ENCODE measurements around the gene ADORA1. TPM values are rescaled to one million over a fixed set of nuclear protein-coding genes. Genes with fewer than 3 reads are reported as not detected.

ADORA1 gene
- total RNA-seq, 2 experiments from 2014 or later = not detected

DNA sequence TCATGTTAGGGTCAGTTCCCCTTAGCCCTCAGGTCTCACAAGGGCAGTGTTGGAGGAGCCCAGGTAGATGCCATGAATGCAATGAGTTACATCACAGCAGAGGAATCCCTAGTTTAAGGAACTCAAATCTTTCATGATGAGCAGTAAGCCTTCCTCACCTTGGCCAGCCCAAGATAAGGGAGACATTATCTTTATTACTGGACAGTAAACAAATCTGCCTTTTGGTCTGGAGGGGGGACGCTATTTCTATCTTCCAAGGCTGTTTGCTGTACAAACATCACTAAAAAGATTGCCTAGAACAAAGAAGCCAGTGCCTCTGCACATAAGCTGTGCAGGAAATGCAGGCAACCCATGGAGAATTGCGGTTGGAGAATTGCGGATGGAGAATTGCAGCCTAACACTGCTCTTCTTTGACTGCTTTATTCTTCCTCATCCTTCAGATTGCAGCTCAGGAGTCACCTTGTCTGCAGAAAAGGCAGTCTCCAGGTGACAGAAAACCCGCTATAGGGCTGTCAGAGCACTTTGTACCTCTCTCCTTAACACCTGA is 61.2 kb downstream of the ADORA1 start:
- no peaks in the 10 kb centered on the region for H3K4me1 Mint-ChIP-seq
- H3K36me3 Mint-ChIP-seq (ENCODE audit: low read depth) = no peaks in the 10 kb centered on the region
- peaks cover 2% of the 10 kb centered on the region for H3K27me3 Mint-ChIP-seq
- POLR2A ChIA-PET = no interaction called here
- DNase-seq = no peak
- CTCF ChIA-PET = no interaction called here
- H3K27ac Mint-ChIP-seq = no peak overlapping the region
- no peak overlapping the region for H3K4me3 Mint-ChIP-seq
- H3K9me3 Mint-ChIP-seq = no peaks in the 10 kb centered on the region

DNA sequence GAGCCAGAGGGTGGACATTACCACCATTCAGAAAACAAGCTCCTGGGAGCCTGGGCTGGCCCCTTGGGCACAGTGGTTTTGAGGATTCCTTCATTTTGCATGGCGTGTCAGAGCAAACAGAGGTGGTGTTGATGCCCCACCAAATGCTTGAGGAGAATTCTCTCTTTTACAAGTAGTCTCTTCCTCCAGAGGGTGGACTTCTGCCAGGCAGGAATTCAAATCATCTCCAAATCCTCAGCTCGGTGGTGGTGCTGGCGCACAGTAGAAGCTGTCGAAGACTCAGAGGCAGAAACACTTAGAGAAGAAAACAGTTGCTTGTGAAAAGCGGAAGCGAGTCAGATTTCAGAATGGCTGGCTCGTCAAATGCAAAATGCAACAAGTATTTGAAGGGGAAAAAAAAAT is 62.4 kb downstream of the ADORA1 start:
- DNase-seq = no peak
- Mint-ChIP-seq H3K4me1 (no peaks in the 10 kb centered on the region), H3K4me3 (no peak overlapping the region), H3K27ac (no peak overlapping the region), H3K36me3 (ENCODE audit: low read depth) (no peaks in the 10 kb centered on the region), H3K9me3 (no peaks in the 10 kb centered on the region), H3K27me3 (peaks cover 2% of the 10 kb centered on the region)
- POLR2A ChIA-PET = no interaction called here
- CTCF ChIA-PET = no interaction called here

DNA sequence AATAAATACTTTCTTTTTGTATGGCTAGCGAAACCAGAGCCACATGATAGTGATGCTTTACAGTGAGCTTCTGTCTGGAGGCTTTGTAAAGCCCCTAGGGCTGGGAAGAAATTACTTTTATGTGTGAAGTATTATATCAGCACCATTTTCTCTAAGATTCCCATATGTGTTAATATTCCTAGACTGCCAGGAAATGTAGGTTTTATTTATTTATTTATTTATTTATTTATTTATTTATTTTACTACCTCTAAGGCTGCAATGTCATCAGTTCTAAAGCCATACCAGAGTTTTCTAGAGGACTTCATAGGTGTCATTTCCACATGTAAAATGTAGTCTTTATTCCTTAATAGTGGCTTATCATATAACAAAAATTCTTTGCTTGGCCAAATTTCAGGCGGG is 63.4 kb downstream of the ADORA1 start:
- Mint-ChIP-seq H3K9me3 (no peaks in the 10 kb centered on the region), H3K27me3 (peaks cover 2% of the 10 kb centered on the region), H3K27ac (no peak overlapping the region), H3K4me1 (no peaks in the 10 kb centered on the region), H3K4me3 (no peak overlapping the region), H3K36me3 (ENCODE audit: low read depth) (no peaks in the 10 kb centered on the region)
- CTCF ChIA-PET = no interaction called here
- POLR2A ChIA-PET = no interaction called here
- DNase-seq = no peak

DNA sequence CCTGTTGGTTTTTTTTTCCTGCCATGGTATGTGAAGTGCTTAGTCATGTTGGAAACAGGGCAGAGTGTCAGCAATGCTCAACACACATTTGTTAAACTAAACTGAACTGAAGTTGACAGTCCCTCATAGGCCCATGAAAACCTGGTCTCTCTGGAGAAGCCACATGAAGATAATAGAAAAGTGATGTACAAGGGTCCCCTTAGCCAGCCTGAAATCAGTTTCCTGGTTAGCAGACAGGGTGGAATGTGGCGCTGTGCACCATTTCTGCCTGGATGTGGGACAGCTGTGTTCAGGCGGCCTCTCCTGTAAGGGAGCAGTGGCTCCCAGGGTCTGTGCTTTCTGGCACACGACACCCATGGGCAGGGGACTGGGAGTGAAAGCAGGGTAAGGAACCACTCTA is 68.8 kb downstream of the ADORA1 start:
- POLR2A ChIA-PET = no interaction called here
- Mint-ChIP-seq H3K36me3 (ENCODE audit: low read depth) (no peaks in the 10 kb centered on the region), H3K4me1 (no peaks in the 10 kb centered on the region), H3K27me3 (peaks cover 14% of the 10 kb centered on the region), H3K27ac (no peak overlapping the region), H3K4me3 (no peak overlapping the region), H3K9me3 (no peaks in the 10 kb centered on the region)
- CTCF ChIA-PET = interaction anchor here (0.9 to 1.8 kb wide), 3 partner anchors 13 to 189 kb away, joined by 4 to 6 read pairs (median 4); no protein-coding TSS in a partner anchor
- DNase-seq = no peak

DNA sequence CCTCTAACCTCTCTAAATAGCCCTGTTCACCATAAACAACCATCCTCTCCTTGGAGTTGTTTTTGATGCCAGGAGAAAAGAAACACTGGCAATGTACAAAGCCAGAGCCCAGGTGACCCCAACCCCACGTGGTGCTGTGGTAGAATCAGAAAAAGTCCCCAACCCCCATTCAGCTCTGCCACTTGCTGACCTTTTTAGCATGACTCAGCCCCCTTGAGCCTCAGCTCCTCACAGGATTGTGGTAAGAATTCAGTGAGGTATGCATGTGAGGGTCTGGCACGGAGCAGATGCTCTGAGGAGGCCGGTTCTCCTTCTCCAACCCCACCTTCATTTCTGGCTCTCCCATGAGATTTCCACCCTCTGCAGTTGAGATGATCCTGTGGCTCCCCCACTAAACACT is 70.1 kb downstream of the ADORA1 start:
- no peaks in the 10 kb centered on the region for H3K4me1 Mint-ChIP-seq
- H3K4me3 Mint-ChIP-seq = no peak overlapping the region
- H3K9me3 Mint-ChIP-seq = no peaks in the 10 kb centered on the region
- ChIA-PET CTCF (interaction anchor here (0.6 to 1.8 kb wide), 2 partner anchors 17 to 80 kb away, joined by 3 to 4 read pairs; no protein-coding TSS in a partner anchor), POLR2A (no interaction called here)
- no peaks in the 10 kb centered on the region for H3K36me3 Mint-ChIP-seq (ENCODE audit: low read depth)
- no peak for DNase-seq
- H3K27ac Mint-ChIP-seq = no peak overlapping the region
- peaks cover 16% of the 10 kb centered on the region for H3K27me3 Mint-ChIP-seq

DNA sequence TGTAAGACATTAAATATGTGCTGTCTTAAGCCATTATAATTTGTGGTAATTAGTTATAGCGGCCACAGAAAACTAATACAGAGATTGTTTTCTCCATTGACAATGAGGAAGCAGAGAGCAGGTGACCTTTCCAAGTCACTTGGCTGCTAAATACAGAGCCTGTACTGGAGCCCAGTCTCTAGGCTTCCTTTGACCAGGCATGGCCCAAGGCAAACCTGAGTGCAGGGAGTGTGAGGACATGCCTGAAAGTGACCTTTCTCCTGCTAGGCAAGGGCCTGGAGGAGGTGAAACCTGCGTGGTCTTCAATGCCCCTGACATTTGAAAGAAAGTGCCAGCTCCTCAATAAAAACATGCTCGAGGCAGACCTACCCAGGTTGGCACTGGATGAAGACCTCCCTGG is 71.5 kb downstream of the ADORA1 start:
- H3K36me3 Mint-ChIP-seq (ENCODE audit: low read depth) = no peaks in the 10 kb centered on the region
- no peaks in the 10 kb centered on the region for H3K4me1 Mint-ChIP-seq
- no peak overlapping the region for H3K27ac Mint-ChIP-seq
- CTCF ChIA-PET = interaction anchor here (0.5 to 1.2 kb wide), 3 partner anchors 10 to 603 kb away, joined by 3 to 6 read pairs (median 4); no protein-coding TSS in a partner anchor
- H3K9me3 Mint-ChIP-seq = no peaks in the 10 kb centered on the region
- no peak overlapping the region for H3K4me3 Mint-ChIP-seq
- DNase-seq = no peak
- peaks cover 20% of the 10 kb centered on the region for H3K27me3 Mint-ChIP-seq
- POLR2A ChIA-PET = no interaction called here

DNA sequence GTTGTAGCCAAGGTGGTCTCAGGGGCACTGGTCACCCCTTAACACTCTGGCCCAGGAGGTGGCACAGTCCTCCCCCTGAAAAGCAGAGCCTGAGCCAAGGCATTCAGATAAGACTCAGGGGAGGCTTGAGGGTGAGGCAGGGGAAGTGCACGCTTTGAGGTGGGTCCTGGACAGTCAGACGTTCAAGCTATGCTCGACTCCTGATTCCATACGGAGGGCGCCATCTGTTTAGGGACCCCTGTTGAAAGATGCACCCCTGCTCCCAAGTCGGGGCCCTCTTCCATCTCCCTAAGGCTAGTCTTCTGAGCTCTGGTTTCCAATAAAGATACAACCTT is 71.9 kb downstream of the ADORA1 start:
- Mint-ChIP-seq H3K4me3 (no peak overlapping the region), H3K9me3 (no peaks in the 10 kb centered on the region), H3K27me3 (peaks cover 20% of the 10 kb centered on the region), H3K27ac (no peak overlapping the region), H3K4me1 (no peaks in the 10 kb centered on the region), H3K36me3 (ENCODE audit: low read depth) (no peaks in the 10 kb centered on the region)
- POLR2A ChIA-PET = no interaction called here
- CTCF ChIA-PET = interaction anchor here (0.5 to 1.2 kb wide), 3 partner anchors 17 to 721 kb away, joined by 3 to 4 read pairs (median 3); no protein-coding TSS in a partner anchor
- DNase-seq = no peak

DNA sequence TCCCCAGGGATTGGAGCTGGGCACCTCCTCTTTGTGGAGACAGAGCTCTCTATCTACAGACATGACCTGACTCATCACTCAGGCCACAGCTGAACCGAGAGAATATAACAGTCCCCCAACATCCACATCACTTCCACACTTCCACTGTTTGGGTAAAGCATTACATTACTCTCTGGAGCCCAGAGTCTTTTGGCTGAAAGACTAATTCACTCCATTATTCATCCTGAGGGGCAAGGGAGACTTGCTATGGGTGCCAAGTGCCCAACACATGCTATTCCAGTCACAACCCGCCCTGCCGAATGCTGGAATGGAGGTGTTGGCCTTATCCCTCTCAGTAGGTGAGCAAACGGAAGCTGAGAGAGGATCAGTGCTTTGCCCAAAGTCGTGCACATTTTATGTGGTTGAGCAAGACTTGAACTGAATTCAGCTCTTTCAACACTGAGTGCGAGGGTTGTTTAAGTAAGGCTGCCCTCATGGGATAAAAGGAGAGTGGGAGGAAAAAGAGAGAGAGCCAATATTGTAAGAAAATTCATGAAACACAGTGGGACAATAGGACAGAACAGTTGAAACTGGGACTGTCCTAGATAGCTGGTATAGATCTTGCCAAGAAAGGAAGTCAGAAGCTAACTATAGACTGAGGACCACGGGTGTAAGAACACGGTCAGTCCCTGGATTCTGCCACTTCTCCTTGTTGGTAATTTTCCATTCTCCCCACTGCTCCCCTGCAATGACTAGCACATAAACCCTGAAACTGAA is 72.5 kb downstream of the ADORA1 start:
- CTCF ChIA-PET = interaction anchor here (0.5 to 1.3 kb wide), 5 partner anchors 17 to 721 kb away, joined by 3 to 4 read pairs (median 3); no protein-coding TSS in a partner anchor
- H3K27me3 Mint-ChIP-seq = peaks cover 20% of the 10 kb centered on the region

DNA sequence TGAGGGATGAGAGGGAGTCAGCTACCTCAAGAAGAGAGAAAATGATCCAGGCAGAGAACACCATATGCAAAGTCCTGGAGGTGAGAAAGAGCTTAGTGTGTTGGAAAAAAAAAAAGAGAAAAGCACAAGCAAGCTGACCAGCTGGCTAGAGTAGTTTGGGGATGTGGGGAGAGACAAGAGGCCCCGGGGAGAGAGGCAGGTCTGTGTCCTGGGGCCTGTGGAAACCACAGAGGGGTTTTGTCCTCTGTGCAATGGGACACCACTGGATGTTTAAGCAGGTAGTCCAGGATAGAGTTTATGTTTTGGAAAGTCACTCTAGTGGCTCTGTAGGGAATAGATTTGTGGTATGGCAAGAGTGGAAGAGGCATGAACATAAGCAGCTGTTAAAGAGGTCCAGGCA is 73.4 kb downstream of the ADORA1 start:
- Mint-ChIP-seq H3K36me3 (ENCODE audit: low read depth) (no peaks in the 10 kb centered on the region), H3K4me1 (no peaks in the 10 kb centered on the region), H3K9me3 (no peaks in the 10 kb centered on the region), H3K27me3 (peaks cover 20% of the 10 kb centered on the region), H3K27ac (no peak overlapping the region), H3K4me3 (no peak overlapping the region)
- ChIA-PET CTCF (interaction anchor here (0.8 to 1.3 kb wide), 2 partner anchors 68 to 103 kb away, joined by 3 read pairs; no protein-coding TSS in a partner anchor), POLR2A (no interaction called here)
- no peak for DNase-seq

More for the DNA sequence above, 72.5 kb downstream of the ADORA1 start:
- H3K4me3 Mint-ChIP-seq = no peak overlapping the region
- H3K9me3 Mint-ChIP-seq = no peaks in the 10 kb centered on the region
- DNase-seq = no peak
- POLR2A ChIA-PET = no interaction called here
- no peak overlapping the region for H3K27ac Mint-ChIP-seq
- H3K4me1 Mint-ChIP-seq = no peaks in the 10 kb centered on the region
- no peaks in the 10 kb centered on the region for H3K36me3 Mint-ChIP-seq (ENCODE audit: low read depth)

DNA sequence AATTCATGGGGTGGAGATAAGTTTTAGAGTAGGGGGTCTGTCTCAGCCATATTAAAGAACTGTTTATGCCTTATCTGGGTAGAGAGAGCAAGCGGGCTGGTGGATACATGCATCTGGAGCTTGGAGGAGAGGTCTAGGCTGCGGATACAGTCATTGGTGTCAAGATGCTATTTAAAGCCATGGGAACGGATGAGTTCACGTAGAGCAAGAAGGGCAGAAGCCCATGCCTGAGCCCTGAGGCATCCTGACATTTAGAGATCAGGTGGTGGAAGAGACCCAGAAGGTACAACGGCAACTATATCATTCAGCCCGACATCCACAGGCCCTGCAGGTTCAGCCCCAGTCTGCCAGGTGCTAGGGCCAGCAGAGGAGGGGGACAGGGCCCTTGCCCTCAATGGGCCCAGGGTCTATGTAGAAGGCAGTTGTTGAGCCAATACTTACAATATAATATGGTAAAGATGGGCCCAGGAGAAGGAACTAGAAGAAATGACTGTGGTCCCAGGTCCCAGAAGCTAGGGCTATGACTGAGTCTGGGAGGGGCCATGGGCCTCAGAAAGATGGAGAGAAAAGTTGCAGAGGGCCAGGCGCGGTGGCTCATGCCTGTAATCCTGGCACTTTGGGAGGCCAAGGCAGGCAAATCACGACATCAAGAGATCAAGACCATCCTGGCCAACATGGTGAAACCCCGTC is 74.1 kb downstream of the ADORA1 start:
- CTCF ChIA-PET = no interaction called here
- H3K36me3 Mint-ChIP-seq (ENCODE audit: low read depth) = no peaks in the 10 kb centered on the region

DNA sequence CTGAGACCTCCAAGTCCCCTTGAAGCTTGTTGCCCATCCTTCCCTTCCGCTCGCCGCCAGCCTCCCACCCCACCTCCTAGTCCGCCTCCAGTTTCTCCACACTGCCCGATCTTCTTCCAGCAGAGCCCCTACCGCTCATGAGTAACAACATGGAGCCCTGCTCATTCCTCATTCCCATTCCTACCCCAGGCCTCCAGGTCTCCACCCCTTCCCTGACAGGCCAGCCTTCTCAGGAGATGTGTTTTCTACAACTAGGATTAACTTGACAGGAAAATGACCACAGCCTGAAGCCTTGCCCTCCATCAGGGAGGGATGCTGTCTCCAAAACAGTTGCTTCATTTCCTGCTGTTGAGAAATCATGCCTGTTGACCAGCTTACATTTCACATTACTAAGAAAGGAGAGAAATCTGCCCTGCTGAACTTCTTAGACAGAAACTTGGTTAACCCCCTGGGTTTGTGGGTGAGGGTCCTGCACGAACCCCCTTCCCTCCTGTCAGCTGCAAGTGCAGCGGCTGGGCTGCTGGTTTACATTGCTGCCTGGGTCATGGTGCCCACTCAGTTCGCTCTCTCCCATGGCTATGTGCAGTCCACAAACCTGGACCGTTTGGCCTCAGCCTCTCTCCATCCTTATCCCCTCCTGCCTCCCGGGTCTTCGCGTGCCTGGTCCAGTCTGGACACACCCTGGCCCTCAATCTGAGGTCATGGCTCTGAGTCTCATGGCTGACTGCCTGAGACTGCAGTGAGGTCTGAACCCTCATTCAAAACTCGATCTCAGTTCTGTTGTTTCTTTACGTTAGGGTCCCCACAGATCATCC is 75.1 kb downstream of the ADORA1 start:
- H3K4me3 Mint-ChIP-seq = no peak overlapping the region
- H3K27me3 Mint-ChIP-seq = peaks cover 19% of the 10 kb centered on the region
- no peaks in the 10 kb centered on the region for H3K36me3 Mint-ChIP-seq (ENCODE audit: low read depth)
- no peak overlapping the region for H3K27ac Mint-ChIP-seq
- CTCF ChIA-PET = no interaction called here
- no peak for DNase-seq
- H3K9me3 Mint-ChIP-seq = no peaks in the 10 kb centered on the region
- H3K4me1 Mint-ChIP-seq = no peaks in the 10 kb centered on the region
- POLR2A ChIA-PET = no interaction called here

More for the DNA sequence above, 74.1 kb downstream of the ADORA1 start:
- no peaks in the 10 kb centered on the region for H3K9me3 Mint-ChIP-seq
- H3K4me3 Mint-ChIP-seq = no peak overlapping the region
- no peak overlapping the region for H3K27ac Mint-ChIP-seq
- DNase-seq = no peak
- peaks cover 20% of the 10 kb centered on the region for H3K27me3 Mint-ChIP-seq
- H3K4me1 Mint-ChIP-seq = no peaks in the 10 kb centered on the region
- POLR2A ChIA-PET = no interaction called here

DNA sequence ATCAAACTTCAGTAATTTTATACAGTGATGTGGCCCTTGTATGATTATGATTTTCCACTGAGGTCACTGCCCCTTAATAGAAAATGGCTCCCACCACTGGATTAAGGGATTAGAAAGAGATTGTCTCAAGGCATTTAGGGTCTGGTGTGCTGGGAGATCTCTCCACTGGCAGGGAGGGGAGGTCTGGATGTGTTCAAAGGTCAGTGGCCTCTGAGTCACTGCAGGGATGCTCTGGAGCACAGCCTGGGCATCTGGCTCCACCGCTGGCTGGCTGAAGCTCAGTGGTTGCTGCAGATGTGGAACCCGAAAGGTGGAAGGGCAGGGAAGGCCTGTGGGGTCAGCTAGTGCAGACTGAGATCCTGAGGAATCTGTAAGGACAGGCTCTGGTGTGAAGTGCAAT is 77.2 kb downstream of the ADORA1 start:
- CTCF ChIA-PET = no interaction called here
- POLR2A ChIA-PET = no interaction called here
- Mint-ChIP-seq H3K27me3 (peaks cover 19% of the 10 kb centered on the region), H3K36me3 (ENCODE audit: low read depth) (no peaks in the 10 kb centered on the region), H3K4me1 (no peaks in the 10 kb centered on the region), H3K9me3 (no peaks in the 10 kb centered on the region), H3K4me3 (no peak overlapping the region), H3K27ac (no peak overlapping the region)
- no peak for DNase-seq

Data from activated CD4-positive, alpha-beta T cell treated with anti-CD3 and anti-CD28 coated beads, Interleukin-2, amount 10 ng/mL, durations not matched to agents 7 days and 5 days (primary cell).